Activated CD8-positive, alpha-beta memory T cell treated with anti-CD3 and anti-CD28 coated beads for 36 hours (primary cell): ENCODE results near the gene ELK4. TPM values are rescaled to one million over a fixed set of nuclear protein-coding genes. Genes with fewer than 3 reads are reported as not detected.

ENCODE experiments used
- CTCF ChIA-PET: fragments of 350-600 bp; sonication (Branson Sonifier 250); formaldehyde crosslinking; loops from one replicate; lab custom pipeline; 2021; ENCODE audit warnings: antibody characterized with exemption; lab: Charles Lee
- POLR2A ChIA-PET: fragments of 350-600 bp; sonication (Branson Sonifier 250); formaldehyde crosslinking; loops from one replicate; lab custom pipeline; 2021; ENCODE audit warnings: antibody characterized with exemption; lab: Charles Lee
- total RNA-seq, 2 experiments: library from RNA; stranded (reverse); gene quantifications; one replicate each; pipeline ENCODE4 v1.2.3, GENCODE V29; 2021

ELK4 gene
- total RNA-seq, 2 experiments from 2014 or later, result 70.3 to 71.0 TPM

- CTCF ChIA-PET, result interaction anchor here (0.5 to 9.0 kb wide), 31 partner anchors 9 to 385 kb away, joined by 3 to 179 read pairs (median 5); partner anchors contain the start of gene ELK4
These were observed 40.1 kb downstream of the ELK4 start for GRCh38 chr1:205591522-205592351.

GRCh38 chr1:205590777-205591513, 40.9 kb downstream of the ELK4 start:
- ChIA-PET CTCF (interaction anchor here (0.7 to 9.0 kb wide), 28 partner anchors 9 to 386 kb away, joined by 3 to 179 read pairs (median 5); partner anchors contain the start of gene ELK4), POLR2A (interaction anchor here (0.6 to 4.5 kb wide), 5 partner anchors 13 to 245 kb away, joined by 3 to 59 read pairs (median 4); partner anchors contain the start of gene ELK4)

More at GRCh38 chr1:205591522-205592351, 40.1 kb downstream of the ELK4 start:
- POLR2A ChIA-PET, result interaction anchor here (0.6 to 4.5 kb wide), 7 partner anchors 8 to 246 kb away, joined by 3 to 59 read pairs (median 3); partner anchors contain the start of gene ELK4

GRCh38 chr1:205590457-205590768, 41.4 kb downstream of the ELK4 start:
- POLR2A ChIA-PET, result no interaction called here
- CTCF ChIA-PET, result interaction anchor here (1.1 to 9.0 kb wide), 6 partner anchors 18 to 76 kb away, joined by 3 to 179 read pairs (median 16); partner anchors contain the start of gene ELK4

- ChIA-PET POLR2A (no interaction called here), CTCF (interaction anchor here (0.6 to 9.0 kb wide), 5 partner anchors 19 to 68 kb away, joined by 4 to 179 read pairs (median 13); partner anchors contain the start of gene ELK4)
These were observed 42.0 kb downstream of the ELK4 start for GRCh38 chr1:205589618-205590456.

- CTCF ChIA-PET, result interaction anchor here (0.5 to 9.0 kb wide), 9 partner anchors 12 to 389 kb away, joined by 3 to 179 read pairs (median 4); partner anchors contain the start of gene ELK4
- POLR2A ChIA-PET, result no interaction called here
These were observed 42.8 kb downstream of the ELK4 start for GRCh38 chr1:205589046-205589445.

- POLR2A ChIA-PET, result no interaction called here
- CTCF ChIA-PET, result interaction anchor here (0.5 to 9.0 kb wide), 10 partner anchors 12 to 389 kb away, joined by 3 to 179 read pairs (median 4); partner anchors contain the start of gene ELK4
These were observed 43.2 kb downstream of the ELK4 start for GRCh38 chr1:205588636-205589035.

GRCh38 chr1:205587581-205587980, 44.2 kb downstream of the ELK4 start:
- POLR2A ChIA-PET, result no interaction called here
- CTCF ChIA-PET, result interaction anchor here (0.7 to 9.0 kb wide), 7 partner anchors 13 to 390 kb away, joined by 3 to 179 read pairs (median 4); partner anchors contain the start of gene ELK4

GRCh38 chr1:205585835-205586785, 45.7 kb downstream of the ELK4 start:
- ChIA-PET CTCF (interaction anchor here (2.0 to 3.8 kb wide), 2 partner anchors 43 to 72 kb away, joined by 5 to 17 read pairs; no protein-coding TSS in a partner anchor), POLR2A (no interaction called here)

- ChIA-PET CTCF (interaction anchor here (1.4 to 3.8 kb wide), 4 partner anchors 42 to 73 kb away, joined by 3 to 17 read pairs (median 6); no protein-coding TSS in a partner anchor), POLR2A (no interaction called here)
These were observed 46.5 kb downstream of the ELK4 start for GRCh38 chr1:205585169-205585834.

GRCh38 chr1:205584732-205585131, 47.1 kb downstream of the ELK4 start:
- ChIA-PET POLR2A (no interaction called here), CTCF (interaction anchor here (1.4 to 3.8 kb wide), 4 partner anchors 41 to 74 kb away, joined by 3 to 17 read pairs (median 6); no protein-coding TSS in a partner anchor)

- POLR2A ChIA-PET, result no interaction called here
- CTCF ChIA-PET, result interaction anchor here (0.6 to 3.8 kb wide), 3 partner anchors 49 to 117 kb away, joined by 5 to 17 read pairs (median 6); no protein-coding TSS in a partner anchor
These were observed 48.2 kb downstream of the ELK4 start for GRCh38 chr1:205583461-205584130.

GRCh38 chr1:205582471-205583291, 49.1 kb downstream of the ELK4 start:
- CTCF ChIA-PET, result interaction anchor here (1.5 to 3.8 kb wide), 2 partner anchors 9 to 76 kb away, joined by 5 to 17 read pairs; no protein-coding TSS in a partner anchor
- POLR2A ChIA-PET, result no interaction called here

GRCh38 chr1:205582046-205582445, 49.8 kb downstream of the ELK4 start:
- CTCF ChIA-PET, result interaction anchor here (1.5 to 3.8 kb wide), 2 partner anchors 9 to 76 kb away, joined by 5 to 17 read pairs; no protein-coding TSS in a partner anchor
- POLR2A ChIA-PET, result no interaction called here

GRCh38 chr1:205581321-205581980, 50.4 kb downstream of the ELK4 start:
- ChIA-PET CTCF (interaction anchor here (1.5 kb wide), 1 partner anchor 10 kb away, joined by 5 read pairs; no protein-coding TSS in a partner anchor), POLR2A (no interaction called here)

GRCh38 chr1:205580923-205581180, 51.0 kb downstream of the ELK4 start:
- POLR2A ChIA-PET, result no interaction called here
- CTCF ChIA-PET, result no interaction called here
